ENCODE measurements around the gene TUBA3E. TPM values are rescaled to one million over a fixed set of nuclear protein-coding genes. Genes with fewer than 3 reads are reported as not detected.
"Not testable (repeated sequence)": the region's sequence is repeated elsewhere in the genome, so short reads cannot be mapped to it uniquely, and the experiment has no call there.

Gene TUBA3E
- polyA plus RNA-seq, 1 donor (not counting 4 experiments of a cell fraction or from before 2014, with no cell fraction given): not detected

DNA sequence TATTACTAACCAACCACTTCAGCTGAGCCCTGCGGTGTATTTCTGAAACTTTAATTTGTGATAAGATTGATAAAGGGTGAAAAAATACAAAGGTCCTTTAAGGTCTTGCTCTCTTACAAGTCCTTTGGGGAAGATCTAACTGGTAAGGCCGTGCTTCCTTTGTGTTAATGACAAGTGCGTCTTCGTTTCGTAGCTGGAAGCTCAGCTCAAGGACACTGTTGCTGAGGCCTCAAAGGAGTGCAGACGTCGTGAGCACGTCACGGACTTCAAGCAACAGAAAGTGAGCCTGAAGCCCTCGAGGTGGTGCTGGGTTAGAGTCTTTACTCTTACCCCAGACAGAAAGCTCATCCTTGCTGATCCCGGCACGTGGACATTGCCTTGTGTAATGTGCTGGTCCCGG, 8.8 kb upstream of the TUBA3E start:
- H3K9me3 ChIP-seq (ENCODE audit: control insufficient read depth, low read depth, low read length); H3K79me2 ChIP-seq (ENCODE audit: control insufficient read depth, insufficient read depth, low read length); H3K36me3 ChIP-seq (ENCODE audit: control insufficient read depth in 2 of 2, extremely low read depth in 1 of 2, insufficient read depth in 2 of 2, low read length in 2 of 2); DNase-seq (ENCODE audit: low read depth, low spot score); H3K27me3 ChIP-seq (ENCODE audit: control insufficient read depth, extremely low read depth, insufficient read depth, low read length); H3K27ac ChIP-seq (ENCODE audit: control insufficient read depth, insufficient read depth, low read length); H3K4me1 ChIP-seq (ENCODE audit: control insufficient read depth, extremely low read depth, insufficient read depth, low read length); FAIRE-seq; H2AFZ ChIP-seq (ENCODE audit: control insufficient read depth, low read length); dilution Hi-C loops (cut with MboI; ENCODE audit: extremely low pct_ligation_motif_present, low sequenced_read_pairs); H3K9ac ChIP-seq (ENCODE audit: control insufficient read depth, extremely low read depth, insufficient read depth, low read length); H3K4me2 ChIP-seq (ENCODE audit: control insufficient read depth, extremely low read depth, insufficient read depth, low read depth, low read length); H4K20me1 ChIP-seq (ENCODE audit: control insufficient read depth, extremely low read depth, insufficient read depth, low read length); H3K4me3 ChIP-seq (ENCODE audit: control insufficient read depth in 2 of 3, extremely low read depth in 1 of 3, insufficient read depth in 2 of 3, low read depth in 1 of 3, low read length in 3 of 3); H3K9me1 ChIP-seq (ENCODE audit: control insufficient read depth, extremely low read depth, insufficient read depth, low read length): not testable (repeated sequence)

DNA sequence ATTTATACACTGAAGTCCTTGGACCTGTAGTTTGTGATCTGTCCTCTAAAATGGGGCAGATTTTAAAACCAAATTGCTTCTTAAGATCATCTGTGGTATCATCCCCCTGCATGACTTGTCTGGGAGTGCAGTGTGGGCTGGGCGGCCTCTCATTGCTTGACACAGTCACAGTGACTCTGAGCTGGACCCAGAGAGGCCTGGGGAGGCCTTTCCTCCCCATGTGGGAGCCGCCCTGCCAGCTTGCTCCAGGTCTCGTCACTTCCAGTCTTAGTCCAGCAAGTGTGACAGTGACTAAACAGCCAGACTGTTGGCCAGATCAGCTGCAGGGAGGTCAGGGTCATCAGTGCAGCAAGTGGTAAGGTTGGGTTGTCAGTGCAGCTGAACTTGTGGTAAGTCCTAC, 4.9 kb upstream of the TUBA3E start:
- H3K36me3 ChIP-seq (ENCODE audit: control insufficient read depth in 2 of 2, extremely low read depth in 1 of 2, insufficient read depth in 2 of 2, low read length in 2 of 2); H3K9me3 ChIP-seq (ENCODE audit: control insufficient read depth, low read depth, low read length); DNase-seq (ENCODE audit: low read depth, low spot score); H4K20me1 ChIP-seq (ENCODE audit: control insufficient read depth, extremely low read depth, insufficient read depth, low read length); H2AFZ ChIP-seq (ENCODE audit: control insufficient read depth, low read length); H3K9ac ChIP-seq (ENCODE audit: control insufficient read depth, extremely low read depth, insufficient read depth, low read length); H3K4me1 ChIP-seq (ENCODE audit: control insufficient read depth, extremely low read depth, insufficient read depth, low read length); H3K4me2 ChIP-seq (ENCODE audit: control insufficient read depth, extremely low read depth, insufficient read depth, low read depth, low read length); FAIRE-seq; H3K79me2 ChIP-seq (ENCODE audit: control insufficient read depth, insufficient read depth, low read length); H3K27me3 ChIP-seq (ENCODE audit: control insufficient read depth, extremely low read depth, insufficient read depth, low read length); dilution Hi-C loops (cut with MboI; ENCODE audit: extremely low pct_ligation_motif_present, low sequenced_read_pairs); H3K9me1 ChIP-seq (ENCODE audit: control insufficient read depth, extremely low read depth, insufficient read depth, low read length); H3K27ac ChIP-seq (ENCODE audit: control insufficient read depth, insufficient read depth, low read length); H3K4me3 ChIP-seq (ENCODE audit: control insufficient read depth in 2 of 3, extremely low read depth in 1 of 3, insufficient read depth in 2 of 3, low read depth in 1 of 3, low read length in 3 of 3): not testable (repeated sequence)

DNA sequence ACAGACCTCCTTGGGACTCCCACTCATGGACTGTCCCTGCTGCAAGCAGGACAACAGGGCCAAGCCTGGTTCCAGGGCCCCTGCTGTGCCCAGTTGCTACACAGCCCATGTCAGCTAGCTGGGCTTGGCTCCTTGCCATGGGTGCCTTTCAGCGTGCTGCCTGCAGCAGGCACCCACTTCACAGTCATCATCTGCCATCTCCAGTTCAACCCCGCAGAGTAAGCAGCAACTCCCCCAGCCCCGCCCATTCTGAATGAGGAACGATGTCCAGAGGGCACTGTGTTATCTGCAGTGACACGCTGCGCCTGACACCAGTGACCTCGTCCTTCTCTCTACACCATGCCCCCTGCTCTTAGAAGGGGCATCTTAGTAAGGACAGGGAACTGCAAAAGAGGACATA, 4.3 kb upstream of the TUBA3E start:
- H3K4me2 ChIP-seq (ENCODE audit: control insufficient read depth, extremely low read depth, insufficient read depth, low read depth, low read length); H3K27ac ChIP-seq (ENCODE audit: control insufficient read depth, insufficient read depth, low read length); H2AFZ ChIP-seq (ENCODE audit: control insufficient read depth, low read length); DNase-seq (ENCODE audit: low read depth, low spot score); H3K9me3 ChIP-seq (ENCODE audit: control insufficient read depth, low read depth, low read length); H3K27me3 ChIP-seq (ENCODE audit: control insufficient read depth, extremely low read depth, insufficient read depth, low read length); H3K79me2 ChIP-seq (ENCODE audit: control insufficient read depth, insufficient read depth, low read length); FAIRE-seq; H3K4me1 ChIP-seq (ENCODE audit: control insufficient read depth, extremely low read depth, insufficient read depth, low read length); dilution Hi-C loops (cut with MboI; ENCODE audit: extremely low pct_ligation_motif_present, low sequenced_read_pairs); H3K9ac ChIP-seq (ENCODE audit: control insufficient read depth, extremely low read depth, insufficient read depth, low read length); H3K9me1 ChIP-seq (ENCODE audit: control insufficient read depth, extremely low read depth, insufficient read depth, low read length); H4K20me1 ChIP-seq (ENCODE audit: control insufficient read depth, extremely low read depth, insufficient read depth, low read length); H3K4me3 ChIP-seq (ENCODE audit: control insufficient read depth in 2 of 3, extremely low read depth in 1 of 3, insufficient read depth in 2 of 3, low read depth in 1 of 3, low read length in 3 of 3); H3K36me3 ChIP-seq (ENCODE audit: control insufficient read depth in 2 of 2, extremely low read depth in 1 of 2, insufficient read depth in 2 of 2, low read length in 2 of 2): not testable (repeated sequence)

DNA sequence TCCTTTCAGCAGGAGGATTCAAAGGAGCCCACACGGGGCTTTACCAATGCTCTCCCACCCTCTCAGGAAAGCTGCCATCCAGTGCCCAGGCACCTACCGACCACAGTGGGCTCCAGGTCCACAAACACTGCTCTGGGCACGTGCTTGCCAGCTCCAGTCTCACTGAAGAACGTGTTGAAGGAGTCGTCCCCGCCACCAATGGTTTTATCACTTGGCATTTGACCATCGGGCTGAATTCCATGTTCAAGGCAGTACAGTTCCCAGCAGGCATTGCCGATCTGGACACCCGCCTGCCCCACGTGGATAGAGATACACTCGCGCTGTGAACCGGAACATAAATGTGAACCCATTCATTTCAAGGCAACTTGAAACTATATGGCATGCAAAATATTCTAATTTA, 2.2 kb downstream of the TUBA3E start:
- H3K9me3 ChIP-seq (ENCODE audit: control insufficient read depth, low read depth, low read length); H2AFZ ChIP-seq (ENCODE audit: control insufficient read depth, low read length); dilution Hi-C loops (cut with MboI; ENCODE audit: extremely low pct_ligation_motif_present, low sequenced_read_pairs); H3K27ac ChIP-seq (ENCODE audit: control insufficient read depth, insufficient read depth, low read length); H3K36me3 ChIP-seq (ENCODE audit: control insufficient read depth in 2 of 2, extremely low read depth in 1 of 2, insufficient read depth in 2 of 2, low read length in 2 of 2); H3K4me3 ChIP-seq (ENCODE audit: control insufficient read depth in 2 of 3, extremely low read depth in 1 of 3, insufficient read depth in 2 of 3, low read depth in 1 of 3, low read length in 3 of 3); DNase-seq (ENCODE audit: low read depth, low spot score); H3K79me2 ChIP-seq (ENCODE audit: control insufficient read depth, insufficient read depth, low read length); H3K4me1 ChIP-seq (ENCODE audit: control insufficient read depth, extremely low read depth, insufficient read depth, low read length); H3K9me1 ChIP-seq (ENCODE audit: control insufficient read depth, extremely low read depth, insufficient read depth, low read length); H3K27me3 ChIP-seq (ENCODE audit: control insufficient read depth, extremely low read depth, insufficient read depth, low read length); H3K4me2 ChIP-seq (ENCODE audit: control insufficient read depth, extremely low read depth, insufficient read depth, low read depth, low read length); H4K20me1 ChIP-seq (ENCODE audit: control insufficient read depth, extremely low read depth, insufficient read depth, low read length); H3K9ac ChIP-seq (ENCODE audit: control insufficient read depth, extremely low read depth, insufficient read depth, low read length); FAIRE-seq: not testable (repeated sequence)

DNA sequence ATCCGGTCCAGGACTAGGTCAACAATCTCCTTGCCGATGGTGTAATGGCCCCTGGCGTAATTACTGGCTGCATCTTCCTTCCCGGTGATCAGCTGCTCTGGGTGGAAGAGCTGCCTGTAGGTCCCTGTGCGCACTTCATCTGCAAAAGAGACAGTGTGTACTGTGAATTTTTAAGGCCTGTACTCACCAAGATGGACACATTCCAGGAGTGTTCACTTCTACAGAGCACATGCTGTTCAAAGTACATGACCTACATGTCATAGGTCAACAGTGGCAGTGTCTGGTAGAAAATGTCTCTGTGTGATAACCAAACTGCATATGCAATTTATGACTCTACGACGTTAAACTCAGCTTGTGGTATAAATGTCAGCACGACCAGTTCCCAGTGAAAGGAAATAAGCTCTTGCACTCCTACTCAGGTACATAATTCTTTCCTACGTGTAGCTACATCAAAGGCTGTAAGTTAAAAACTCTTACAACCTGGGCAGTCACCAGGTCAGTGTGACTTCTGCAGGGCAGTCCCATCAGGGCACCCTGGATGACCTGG, 3.1 kb downstream of the TUBA3E start:
- H3K4me1 ChIP-seq (ENCODE audit: control insufficient read depth, extremely low read depth, insufficient read depth, low read length); H3K9me3 ChIP-seq (ENCODE audit: control insufficient read depth, low read depth, low read length); H4K20me1 ChIP-seq (ENCODE audit: control insufficient read depth, extremely low read depth, insufficient read depth, low read length); H2AFZ ChIP-seq (ENCODE audit: control insufficient read depth, low read length); DNase-seq (ENCODE audit: low read depth, low spot score); H3K4me3 ChIP-seq (ENCODE audit: control insufficient read depth in 2 of 3, extremely low read depth in 1 of 3, insufficient read depth in 2 of 3, low read depth in 1 of 3, low read length in 3 of 3); H3K36me3 ChIP-seq (ENCODE audit: control insufficient read depth in 2 of 2, extremely low read depth in 1 of 2, insufficient read depth in 2 of 2, low read length in 2 of 2); H3K27ac ChIP-seq (ENCODE audit: control insufficient read depth, insufficient read depth, low read length); H3K27me3 ChIP-seq (ENCODE audit: control insufficient read depth, extremely low read depth, insufficient read depth, low read length); H3K79me2 ChIP-seq (ENCODE audit: control insufficient read depth, insufficient read depth, low read length); H3K9me1 ChIP-seq (ENCODE audit: control insufficient read depth, extremely low read depth, insufficient read depth, low read length); H3K9ac ChIP-seq (ENCODE audit: control insufficient read depth, extremely low read depth, insufficient read depth, low read length); dilution Hi-C loops (cut with MboI; ENCODE audit: extremely low pct_ligation_motif_present, low sequenced_read_pairs); H3K4me2 ChIP-seq (ENCODE audit: control insufficient read depth, extremely low read depth, insufficient read depth, low read depth, low read length); FAIRE-seq: not testable (repeated sequence)

Data from keratinocyte (primary cell).